Retina (tissue), 1 donor: ENCODE data around the gene C9orf50.
A peak's percentile ranks its signal among the peaks of the same experiment; 100 is the strongest.

Experiments
- DNase-seq: peaks from one replicate; pipeline ENCODE4 v3.0.0-alpha.2; 2016

Gene C9orf50

GRCh38 chr9:129587487-129588262, 33.2 kb downstream of the C9orf50 start:
- DNase-seq = no peak

DNA sequence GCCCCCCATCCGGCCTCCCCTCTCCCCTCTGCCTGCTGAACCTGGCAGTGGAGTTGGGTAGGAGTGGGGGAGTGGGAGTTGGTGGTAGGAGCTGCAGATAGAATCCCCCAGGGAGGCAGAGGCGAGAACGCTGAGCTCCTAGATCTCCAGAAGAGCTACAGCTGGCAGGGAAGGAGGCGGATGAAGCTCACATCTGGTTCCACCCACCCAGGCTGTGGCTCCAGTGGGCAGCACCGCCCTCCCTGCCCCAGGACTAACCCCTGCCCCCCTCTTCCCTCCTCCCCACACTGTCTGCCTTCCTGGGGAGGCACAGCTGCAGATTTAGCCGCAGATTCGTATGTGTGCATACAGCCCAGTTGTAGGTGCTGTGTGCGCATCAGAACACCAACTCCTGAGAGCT, 34.2 kb downstream of the C9orf50 start:
- no peak for DNase-seq

GRCh38 chr9:129586245-129586644, 34.7 kb downstream of the C9orf50 start:
- no peak for DNase-seq

- no peak for DNase-seq
These were observed 35.5 kb downstream of the C9orf50 start for GRCh38 chr9:129585352-129585751.

- DNase-seq = peak; percentile 73
These were observed 36.8 kb downstream of the C9orf50 start for GRCh38 chr9:129584136-129584535.

DNA sequence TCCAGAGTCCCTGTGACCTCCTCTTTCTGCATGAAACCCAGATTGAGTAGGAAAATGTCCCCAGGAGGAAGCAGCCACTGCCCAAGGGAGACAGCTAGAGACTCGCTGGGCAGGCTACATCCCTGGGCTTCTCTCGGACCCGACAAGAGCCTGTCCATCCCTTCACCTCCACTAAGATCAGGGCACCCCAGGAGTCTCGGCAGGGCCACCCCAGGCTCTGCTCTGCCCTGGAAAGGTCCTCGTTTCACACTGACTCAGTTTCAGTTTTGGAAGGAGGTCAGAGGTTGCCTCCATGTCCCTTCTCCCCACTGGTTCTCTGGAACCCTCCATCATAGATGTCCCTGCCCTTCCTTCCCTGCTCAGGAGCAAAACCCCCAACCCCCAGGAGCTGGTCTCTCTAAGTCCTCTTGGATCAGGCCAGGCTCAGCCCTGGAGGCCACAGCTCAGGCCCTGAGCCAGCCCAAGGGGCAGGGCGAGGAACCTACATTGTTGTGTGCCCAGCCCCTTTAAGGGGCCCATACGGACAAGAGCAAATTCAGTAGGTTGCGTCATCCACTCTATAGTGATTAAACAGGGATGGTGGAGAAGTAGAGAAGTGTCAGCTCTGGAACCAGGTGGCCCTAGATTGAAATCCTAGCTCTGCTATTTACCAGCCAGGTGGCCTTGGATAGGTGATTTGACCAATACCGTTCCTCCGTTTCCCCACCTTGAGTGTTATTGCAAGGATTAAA, 37.4 kb downstream of the C9orf50 start:
- no peak for DNase-seq

GRCh38 chr9:129582855-129583254, 38.0 kb downstream of the C9orf50 start:
- no peak for DNase-seq

GRCh38 chr9:129581505-129582189, 39.3 kb downstream of the C9orf50 start:
- DNase-seq = no peak

DNA sequence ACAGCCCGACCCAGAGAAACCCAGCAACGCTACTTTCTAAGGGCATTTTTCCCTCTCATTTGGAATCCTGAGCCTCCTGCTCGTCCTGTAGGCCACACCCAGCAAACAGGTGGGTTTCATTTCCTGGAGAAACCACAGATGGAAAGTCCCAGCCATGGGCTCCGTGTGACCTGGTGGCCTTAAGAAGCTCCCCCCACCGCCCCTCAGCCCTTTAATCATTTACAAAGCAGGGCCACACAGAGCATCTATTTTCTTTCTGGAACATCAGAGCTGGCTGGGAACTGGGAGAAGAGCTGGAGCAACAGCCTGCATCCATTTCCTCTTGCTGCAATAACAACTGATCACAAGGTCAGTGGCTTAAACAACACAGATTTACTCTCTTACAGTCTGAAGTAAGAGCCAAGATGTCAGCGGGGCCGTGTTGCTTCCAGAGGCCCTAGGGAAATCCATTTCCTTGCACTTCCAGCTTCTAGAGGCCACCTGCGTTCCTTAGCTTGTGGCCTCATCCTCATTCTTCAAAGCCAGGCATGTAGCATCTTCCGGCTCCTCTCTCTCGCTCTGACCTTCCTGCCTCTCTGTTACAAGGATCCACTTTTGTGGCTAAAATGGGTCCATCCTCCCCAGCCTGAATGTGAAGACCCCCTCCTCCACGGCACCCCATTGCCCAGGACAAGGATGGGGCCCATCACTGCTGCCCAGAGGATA, 40.5 kb downstream of the C9orf50 start:
- DNase-seq = no peak

DNA sequence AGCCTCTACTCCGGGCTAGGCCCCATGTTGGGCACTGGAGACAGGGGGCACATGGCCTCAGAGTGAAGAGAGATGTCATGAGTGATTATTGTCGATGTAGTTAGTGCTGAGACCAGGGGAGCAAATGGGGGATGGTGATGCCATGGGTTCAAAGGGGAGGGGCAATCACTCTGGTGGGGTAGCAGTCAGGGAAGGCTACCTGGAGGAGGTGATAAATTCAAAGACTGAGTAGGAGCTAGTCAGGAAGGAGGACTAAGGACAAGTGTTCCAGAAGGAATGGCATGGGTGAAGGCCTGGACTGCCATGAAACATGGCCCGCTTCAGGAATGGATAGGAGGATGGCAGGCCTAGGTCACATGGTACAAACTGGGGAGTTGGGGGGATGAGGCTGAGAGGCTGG, 41.6 kb downstream of the C9orf50 start:
- no peak for DNase-seq

DNA sequence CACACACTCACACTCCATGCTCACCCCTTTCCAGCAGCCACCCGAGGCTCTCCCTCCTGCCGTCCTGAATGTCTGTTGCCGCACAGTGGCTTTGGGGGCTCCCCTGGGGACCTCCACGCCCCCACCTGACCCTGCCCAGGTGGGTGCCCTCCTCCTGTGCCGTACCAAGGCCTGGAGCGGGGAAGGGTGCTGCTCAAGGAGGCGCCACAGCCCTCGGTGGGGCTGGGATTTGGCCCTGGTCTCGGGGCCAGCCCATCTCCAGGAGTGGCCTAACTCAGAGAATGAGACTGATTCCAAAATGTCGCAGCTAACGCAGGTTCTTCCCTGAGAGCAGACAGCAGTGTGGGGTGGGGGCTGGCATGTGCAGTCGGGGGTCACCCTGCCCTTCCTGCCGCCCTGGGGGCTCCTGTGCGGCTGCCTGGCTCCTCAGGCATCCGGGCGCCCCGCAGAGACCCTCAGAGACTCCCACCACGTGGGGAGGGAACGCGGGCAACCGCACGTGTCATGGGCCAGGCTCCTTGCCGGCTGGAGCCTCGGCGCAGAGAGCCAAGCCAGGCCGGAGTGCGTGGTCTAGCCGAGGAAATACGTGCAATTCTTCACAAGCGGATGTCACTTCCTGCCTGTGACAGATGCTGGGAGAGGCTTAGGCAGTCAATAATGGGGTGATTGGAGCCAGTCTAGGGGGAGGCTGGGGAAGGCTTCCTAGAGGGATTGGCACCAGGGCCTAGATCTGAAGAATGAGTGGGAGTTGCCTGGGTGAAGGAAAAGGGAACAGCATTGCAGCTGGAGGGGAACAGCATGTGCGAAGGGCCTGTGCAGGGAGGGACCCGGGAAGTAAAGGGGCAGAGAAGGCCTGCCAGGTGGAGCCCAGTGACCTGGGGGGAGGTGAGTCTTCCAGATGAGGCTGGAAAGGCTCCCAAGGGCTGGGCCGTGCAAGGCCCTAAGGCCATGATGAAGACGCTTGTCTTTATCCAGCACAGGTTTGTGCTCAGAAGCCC, 44.1 kb downstream of the C9orf50 start:
- DNase-seq = no peak

DNA sequence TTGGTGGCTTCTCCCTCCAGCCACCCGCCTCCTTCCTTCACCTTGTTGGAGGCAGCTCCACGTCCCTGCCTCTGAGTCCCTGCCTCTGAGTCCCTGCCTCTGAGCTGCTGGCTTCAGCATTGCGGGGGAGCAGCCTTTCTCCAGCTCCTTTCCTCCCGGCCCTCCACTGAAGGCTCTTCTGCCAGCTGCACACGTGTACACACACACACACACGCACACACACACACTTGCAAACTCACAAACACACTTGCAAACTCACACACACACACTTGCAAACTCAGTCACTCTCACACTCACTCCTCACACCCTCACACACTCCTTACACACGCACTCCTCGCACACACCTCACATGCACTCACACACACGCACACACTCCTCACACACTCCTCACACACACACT, 45.1 kb downstream of the C9orf50 start:
- no peak for DNase-seq

- no peak for DNase-seq
These were observed 45.9 kb downstream of the C9orf50 start for GRCh38 chr9:129574911-129575585.

- no peak for DNase-seq
These were observed 46.9 kb downstream of the C9orf50 start for GRCh38 chr9:129573977-129574376.

DNA sequence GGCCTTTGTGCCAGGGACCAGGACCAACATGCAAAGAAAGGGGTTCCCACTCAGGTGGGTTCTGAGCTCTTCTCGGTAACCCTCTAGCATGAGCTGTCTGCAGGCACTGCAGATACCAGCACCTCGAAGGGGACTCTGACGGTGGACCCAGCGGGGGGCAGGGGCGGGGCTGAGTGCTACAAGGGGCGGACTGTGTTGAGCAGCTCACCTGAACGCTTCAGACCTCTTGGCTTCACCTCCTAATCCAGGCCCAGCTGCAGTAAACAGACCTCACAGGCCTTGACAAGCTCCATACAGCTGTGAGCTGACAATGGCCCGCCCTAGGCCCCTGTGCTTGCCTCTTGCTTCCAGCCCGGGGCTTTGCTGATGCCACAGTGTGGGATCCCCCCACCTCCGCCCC, 48.4 kb downstream of the C9orf50 start:
- no peak for DNase-seq

DNA sequence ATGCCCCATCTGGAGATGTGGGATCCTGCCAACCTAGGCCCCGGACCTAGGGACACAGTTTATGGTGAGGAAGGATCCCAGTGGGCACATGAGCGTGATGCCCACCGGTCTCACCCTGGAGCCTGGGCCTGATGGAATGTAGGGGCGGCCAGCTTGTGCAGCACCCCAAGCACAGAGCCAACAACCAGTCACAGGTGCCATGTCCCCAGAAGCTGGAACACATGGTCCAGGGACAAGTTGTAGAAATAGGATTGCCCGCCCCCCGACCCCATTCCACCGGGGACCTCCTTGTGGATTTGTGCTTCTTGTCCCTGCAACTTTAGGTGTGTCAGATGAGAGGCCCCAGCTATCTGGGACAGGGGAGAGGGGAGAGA, 48.9 kb downstream of the C9orf50 start:
- DNase-seq = no peak

- no peak for DNase-seq
These were observed 49.4 kb downstream of the C9orf50 start for GRCh38 chr9:129571298-129572051.

- peak; percentile 44 for DNase-seq
These were observed 50.2 kb downstream of the C9orf50 start for GRCh38 chr9:129570450-129571297.
